HepG2 (cell line): ENCODE data around the gene TGM1. TPM values are rescaled to one million over a fixed set of nuclear protein-coding genes. Genes with fewer than 3 reads are reported as not detected.
"Not testable (repeated sequence)": the region's sequence is repeated elsewhere in the genome, so short reads cannot be mapped to it uniquely, and the experiment has no call there.

Experiments
- ATAC-seq: fragments of 200-7000 bp; cut with Tn5 transposase; 3 replicates; pipeline ENCODE4 v1.9.1; 2020; ENCODE audit warnings: mild to moderate bottlenecking, moderate library complexity
- BruUV-seq: library from RNA; stranded (reverse); fragments of 400-500 nt; replicated peaks from 2 replicates; lab custom pipeline; 2021; lab: Mats Ljungman, UMichigan
- CTCF ChIA-PET: fragments of 300-600 bp; formaldehyde crosslinking; extraction: SDS; loops from one replicate; lab custom pipeline; 2021; ENCODE audit warnings: low total read pairs, inconsistent platforms, low intra/inter-chr PET ratio; lab: Yijun Ruan, JAX
- POLR2A ChIA-PET: fragments of 350-600 bp; sonication (Branson Sonifier 250); formaldehyde crosslinking; loops from one replicate; lab custom pipeline; 2020; ENCODE audit warnings: antibody characterized with exemption, inconsistent platforms; lab: Yijun Ruan, JAX
- DNase-seq: peaks from one replicate; pipeline ENCODE4 v3.0.0-alpha.2; 2015; ENCODE audit warnings: low spot score
- FAIRE-seq: peaks from 3 replicates; lab custom pipeline; 2011; peaks lifted over from hg19 to GRCh38; lab: Jason Lieb, UNC
- H2AFZ ChIP-seq: one replicate; pipeline ENCODE4 v1.6.1; 2011; ENCODE audit warnings: low read length, inconsistent platforms
- H3K27ac ChIP-seq: fragments of 300-600 bp; 3 replicates; pipeline ENCODE4 v1.8.0; 2011; ENCODE audit warnings: mixed run types, mild to moderate bottlenecking, mixed read lengths, low read length, inconsistent platforms; ENCODE audit not compliant: insufficient read depth; ENCODE audit errors: extremely low read length
- H3K27me3 ChIP-seq, 2 experiments: fragments of 200-600 bp in 1 of 2; 2 replicates in 1 of 2; 3 replicates in 1 of 2; pipeline versions ENCODE4 v1.6.0 to v1.8.0; 2011; ENCODE audit warnings: low read length in 2 of 2, mild to moderate bottlenecking in 2 of 2, moderate library complexity in 2 of 2, inconsistent platforms in 1 of 2; ENCODE audit not compliant: insufficient read depth in 2 of 2, control insufficient read depth in 1 of 2
- H3K36me3 ChIP-seq, 2 experiments: fragments of 200-600 bp in 1 of 2; replicated peaks in 1 of 2; 2 replicates in 1 of 2; 3 replicates in 1 of 2; pipeline versions ENCODE4 v1.5.1 to v1.8.0; 2011; ENCODE audit warnings: low read length in 2 of 2, inconsistent platforms in 1 of 2; ENCODE audit not compliant: insufficient read depth in 2 of 2, control insufficient read depth in 1 of 2
- H3K4me1 ChIP-seq: 2 replicates; pipeline ENCODE4 v1.5.1; 2012; ENCODE audit warnings: low read length, inconsistent platforms; ENCODE audit not compliant: insufficient read depth
- H3K4me2 ChIP-seq: 2 replicates; pipeline ENCODE4 v1.6.0; 2011; ENCODE audit warnings: low read depth, low read length, inconsistent platforms
- H3K4me3 ChIP-seq, 3 experiments: fragments of 200-600 bp in 1 of 3; sonication (generic), shearing (Covaris generic) in 1 of 3; replicated peaks in 1 of 3; 2 replicates each; pipeline ENCODE4 v1.5.1; 2011 to 2016; ENCODE audit warnings: low read length in 3 of 3, inconsistent platforms in 2 of 3, low read depth in 2 of 3, mild to moderate bottlenecking in 2 of 3, control low read depth in 1 of 3, mixed read lengths in 1 of 3; ENCODE audit not compliant: insufficient read depth in 1 of 3
- H3K79me2 ChIP-seq: one replicate; pipeline ENCODE4 v1.6.1; 2011; ENCODE audit warnings: low read length, inconsistent platforms; ENCODE audit not compliant: insufficient read depth
- H3K9ac ChIP-seq: 2 replicates; pipeline ENCODE4 v1.6.0; 2011; ENCODE audit warnings: mild to moderate bottlenecking, low read depth, low read length, inconsistent platforms; ENCODE audit not compliant: insufficient read depth
- H3K9me3 ChIP-seq: 2 replicates; pipeline ENCODE4 v1.5.1; 2012; ENCODE audit warnings: mild to moderate bottlenecking, low read length
- H4K20me1 ChIP-seq: 2 replicates; pipeline ENCODE4 v1.6.0; 2011; ENCODE audit warnings: inconsistent platforms, mild to moderate bottlenecking, low read length, moderate library complexity; ENCODE audit not compliant: insufficient read depth
- DNMT1 ChIP-seq: sonication (generic); formaldehyde crosslinking; IDR thresholded peaks from 2 replicates; pipeline ENCODE4 v1.5.1; 2020; ENCODE audit warnings: mild to moderate bottlenecking, missing genetic modification reagents
- HNF4G ChIP-seq, 2 experiments: sonication (generic) in 1 of 2; formaldehyde crosslinking in 1 of 2; IDR thresholded peaks; 2 replicates each; pipeline versions ENCODE4 v1.4.0 to v1.6.1; 2011 to 2020; ENCODE audit warnings: borderline replicate concordance in 2 of 2, low read depth in 2 of 2, mild to moderate bottlenecking in 2 of 2, low read length in 1 of 2, missing genetic modification reagents in 1 of 2, moderate library complexity in 1 of 2
- MED1 ChIP-seq: sonication (generic); formaldehyde crosslinking; IDR thresholded peaks from 2 replicates; pipeline ENCODE4 v1.4.0; 2020; ENCODE audit warnings: missing genetic modification reagents
- SAFB2 ChIP-seq: sonication (generic); formaldehyde crosslinking; IDR thresholded peaks from 2 replicates; pipeline ENCODE4 v1.5.1; 2020; ENCODE audit warnings: missing genetic modification reagents, low read depth, mild to moderate bottlenecking, borderline replicate concordance
- SYNCRIP ChIP-seq: fragments of 200-400 bp; formaldehyde crosslinking; IDR thresholded peaks from 2 replicates; pipeline ENCODE4 v1.6.1; 2018; ENCODE audit warnings: mild to moderate bottlenecking, low read depth, low read length; ENCODE audit not compliant: insufficient read depth
- ZNF230 ChIP-seq: sonication (generic); formaldehyde crosslinking; IDR thresholded peaks from 2 replicates; pipeline ENCODE4 v1.4.0; 2020; ENCODE audit warnings: mild to moderate bottlenecking, missing genetic modification reagents
- ZNF326 ChIP-seq: sonication (generic); formaldehyde crosslinking; IDR thresholded peaks from 2 replicates; pipeline ENCODE4 v1.4.0; 2020; ENCODE audit warnings: missing genetic modification reagents, borderline replicate concordance
- ZNF558 ChIP-seq: sonication (generic); formaldehyde crosslinking; IDR thresholded peaks from 2 replicates; pipeline ENCODE4 v1.9.0; 2022; ENCODE audit warnings: mild to moderate bottlenecking, missing genetic modification reagents, borderline replicate concordance
- WGBS: methylation state at CpG from one replicate; pipeline ENCODE4 v1.1.6; 2017; ENCODE audit warnings: low lambda C conversion rate; 5-methylcytosine and 5-hydroxymethylcytosine counted together
- in situ Hi-C: cut with HindIII; loops from 2 replicates; pipeline ENCODE4 v1.10.0; 2017; ENCODE audit warnings: low pct_unique_long_range_greater_than_20kb; ENCODE audit not compliant: extremely low pct_ligation_motif_present
- intact Hi-C: fragments of 100-400 bp; cut with micrococcal nuclease; formaldehyde crosslinking; loops from one replicate; pipeline ENCODE4 v1.10.0; 2022; ENCODE audit not compliant: unreplicated experiment
- polyA plus RNA-seq, 8 experiments: library from polyadenylated mRNA; depleted of rRNA in 3 of 8; stranded (reverse) in 7 of 8; unstranded in 1 of 8; fragments of >200 nt; fragmentation: Illumina TruSeq in 4 of 8; extraction: Trizol in 4 of 8; gene quantifications; 2 replicates each; pipeline versions ENCODE4 v1.2.1 to v1.2.3, GENCODE V29; 2011 to 2016; ENCODE audit warnings: low read depth in 4 of 8, missing spikeins in 1 of 8, mixed read lengths in 1 of 8; ENCODE audit not compliant: insufficient read depth in 1 of 8
- total RNA-seq, 5 experiments: library from RNA; depleted of rRNA; stranded (reverse); fragments of >200 nt; fragmentation: Illumina TruSeq; extraction: Trizol; gene quantifications; 2 replicates each; pipeline ENCODE4 v1.2.3, GENCODE V29; 2016; ENCODE audit warnings: low read depth in 1 of 5
- TF ChIP-seq, protein P1 (sequence below): sonication (generic); formaldehyde crosslinking; IDR thresholded peaks from 2 replicates; pipeline ENCODE4 v1.9.0; 2021; ENCODE audit warnings: missing genetic modification reagents, borderline replicate concordance
- TF ChIP-seq, protein P2 (sequence below), 2 experiments: sonication (generic) in 1 of 2; formaldehyde crosslinking in 1 of 2; IDR thresholded peaks; 2 replicates each; pipeline versions ENCODE4 v1.4.0 to v1.6.1; 2016 to 2020; ENCODE audit warnings: borderline replicate concordance in 1 of 2, low read depth in 1 of 2, mild to moderate bottlenecking in 1 of 2, missing genetic modification reagents in 1 of 2
- TF ChIP-seq, protein P3 (sequence below): sonication (generic); formaldehyde crosslinking; IDR thresholded peaks from 2 replicates; pipeline ENCODE4 v1.8.1; 2023; ENCODE audit warnings: mild to moderate bottlenecking, inconsistent platforms, moderate library complexity, missing genetic modification reagents, borderline replicate concordance

TGM1 gene
- total and polyA plus RNA-seq, 2 of the 13 experiments (the other 11 are each of a cell fraction or from before 2014, with no cell fraction given), result 3.2 to 10.6 TPM

DNA sequence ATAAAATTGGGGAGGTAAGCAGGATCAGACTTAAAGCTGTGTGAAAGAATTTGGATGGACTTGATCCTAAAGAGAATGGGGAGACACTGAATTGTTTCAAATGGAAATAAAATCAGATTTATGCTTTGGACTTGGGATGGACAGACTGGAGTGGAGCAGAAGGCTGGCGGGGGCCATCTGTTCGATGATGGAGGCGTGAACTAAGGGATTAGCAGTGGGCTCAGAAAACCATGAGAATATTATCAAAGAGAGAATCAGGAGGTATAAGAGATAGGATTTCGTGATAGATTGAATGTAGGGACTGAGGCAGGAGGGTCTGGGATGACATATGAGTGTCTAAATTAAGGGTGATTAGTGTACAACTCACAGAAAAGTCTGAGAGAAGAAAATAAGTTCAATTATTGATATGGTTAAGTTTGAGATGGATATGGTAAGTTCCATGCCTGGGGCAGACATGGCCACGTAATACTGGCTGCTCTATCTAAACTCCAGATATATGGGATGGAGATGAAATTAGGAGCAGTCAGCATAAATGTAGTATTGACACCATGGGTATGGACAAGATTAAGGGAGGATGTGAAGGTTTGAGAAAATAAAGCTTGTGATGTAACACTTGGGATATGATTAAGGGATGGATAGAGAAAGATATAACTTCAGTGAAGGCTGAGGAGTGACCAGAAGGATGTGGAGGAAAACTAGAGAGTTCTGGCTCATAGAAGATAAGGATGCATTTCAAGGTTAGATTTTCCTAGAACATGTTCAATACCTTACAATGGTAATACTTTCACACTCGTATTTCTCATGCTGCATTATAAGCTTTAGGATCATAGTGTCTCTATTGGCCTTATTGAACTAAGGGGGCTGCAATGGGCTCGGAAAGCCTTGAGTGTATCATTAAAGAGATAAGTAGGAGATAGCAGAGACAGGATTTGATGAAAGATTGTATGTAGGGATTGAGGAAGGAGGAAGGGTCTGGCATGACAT is 58.5 kb downstream of the TGM1 start (continued):
- TF ChIP-seq HNF4G (IDR thresholded peaks at IDR 0.05; ENCODE audit: borderline replicate concordance, low read depth, low read length), result no peak
- no peak for TF ChIP-seq HNF4G (CRISPR knock-in tag; IDR thresholded peaks at IDR 0.05; ENCODE audit: borderline replicate concordance, low read depth)
- no peak for TF ChIP-seq SYNCRIP
- TF ChIP-seq, protein P1, sequence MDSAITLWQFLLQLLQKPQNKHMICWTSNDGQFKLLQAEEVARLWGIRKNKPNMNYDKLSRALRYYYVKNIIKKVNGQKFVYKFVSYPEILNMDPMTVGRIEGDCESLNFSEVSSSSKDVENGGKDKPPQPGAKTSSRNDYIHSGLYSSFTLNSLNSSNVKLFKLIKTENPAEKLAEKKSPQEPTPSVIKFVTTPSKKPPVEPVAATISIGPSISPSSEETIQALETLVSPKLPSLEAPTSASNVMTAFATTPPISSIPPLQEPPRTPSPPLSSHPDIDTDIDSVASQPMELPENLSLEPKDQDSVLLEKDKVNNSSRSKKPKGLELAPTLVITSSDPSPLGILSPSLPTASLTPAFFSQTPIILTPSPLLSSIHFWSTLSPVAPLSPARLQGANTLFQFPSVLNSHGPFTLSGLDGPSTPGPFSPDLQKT, result no peak

DNA sequence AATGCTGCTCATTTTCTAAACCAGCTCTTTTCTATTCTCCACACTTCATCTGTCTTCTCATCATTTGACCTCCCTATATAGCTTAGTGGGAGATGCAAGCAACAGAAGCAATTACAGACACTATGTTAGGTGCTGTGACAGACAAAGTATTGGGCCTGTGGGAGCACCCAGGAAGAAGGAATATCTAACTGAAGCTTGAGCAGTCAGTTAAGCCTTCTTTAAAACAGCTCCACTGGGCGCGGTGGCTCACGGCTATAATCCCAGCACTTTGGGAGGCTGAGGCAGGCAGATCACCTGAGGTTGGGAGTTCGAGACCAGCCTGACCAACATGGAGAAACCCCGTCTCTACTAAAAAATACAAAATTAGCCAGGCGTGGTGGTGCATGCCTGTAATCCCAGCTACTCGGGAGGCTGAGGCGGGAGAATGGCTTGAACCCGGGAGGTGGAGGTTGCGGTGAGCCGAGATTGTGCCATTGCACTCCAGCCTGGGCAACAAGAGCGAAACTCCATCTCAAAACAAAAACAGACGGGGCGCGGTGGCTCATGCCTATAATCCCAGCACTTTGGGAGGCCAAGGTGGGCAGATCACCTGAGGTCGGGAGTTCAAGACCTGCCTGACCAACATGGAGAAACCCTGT is 59.6 kb downstream of the TGM1 start:
- BruUV-seq, H3K9ac ChIP-seq, H2AFZ ChIP-seq, H3K9me3 ChIP-seq, ATAC-seq, H4K20me1 ChIP-seq, H3K79me2 ChIP-seq, H3K4me1 ChIP-seq, H3K27ac ChIP-seq, H3K4me3 ChIP-seq, CTCF ChIA-PET, in situ Hi-C loops, FAIRE-seq, intact Hi-C loops, H3K27me3 ChIP-seq, DNase-seq, H3K4me2 ChIP-seq: not testable (repeated sequence)
- H3K36me3 ChIP-seq, result peaks cover 29 to 36% of the 10 kb centered on the region in 2 experiments; a peak in 4 of 5 replicates
- WGBS, result 98% methylated on average over 16 of the region's 16 CpGs
- POLR2A ChIA-PET, result interaction anchor here (0.7 to 2.9 kb wide), 10 partner anchors 8 to 277 kb away, joined by 3 to 23 read pairs (median 4); partner anchors contain the start of genes CHMP4A, DCAF11, EMC9 and IPO4
- TF ChIP-seq ZNF326 (CRISPR knock-in tag) (0 out of 2 replicates have a peak, but pooled peaks have one; percentile 27), DNMT1 (CRISPR knock-in tag) (0 out of 2 replicates have a peak, but pooled peaks have one; percentile 40), ZNF558 (CRISPR knock-in tag) (0 out of 2 replicates have a peak, but pooled peaks have one; percentile 48), SAFB2 (CRISPR knock-in tag) (peak; percentile 53; the same call in 1 of the 2 replicates), ZNF230 (CRISPR knock-in tag) (0 out of 2 replicates have a peak, but pooled peaks have one; percentile 37), MED1 (CRISPR knock-in tag) (0 out of 2 replicates have a peak, but pooled peaks have one; percentile 13)
- TF ChIP-seq, protein P2, sequence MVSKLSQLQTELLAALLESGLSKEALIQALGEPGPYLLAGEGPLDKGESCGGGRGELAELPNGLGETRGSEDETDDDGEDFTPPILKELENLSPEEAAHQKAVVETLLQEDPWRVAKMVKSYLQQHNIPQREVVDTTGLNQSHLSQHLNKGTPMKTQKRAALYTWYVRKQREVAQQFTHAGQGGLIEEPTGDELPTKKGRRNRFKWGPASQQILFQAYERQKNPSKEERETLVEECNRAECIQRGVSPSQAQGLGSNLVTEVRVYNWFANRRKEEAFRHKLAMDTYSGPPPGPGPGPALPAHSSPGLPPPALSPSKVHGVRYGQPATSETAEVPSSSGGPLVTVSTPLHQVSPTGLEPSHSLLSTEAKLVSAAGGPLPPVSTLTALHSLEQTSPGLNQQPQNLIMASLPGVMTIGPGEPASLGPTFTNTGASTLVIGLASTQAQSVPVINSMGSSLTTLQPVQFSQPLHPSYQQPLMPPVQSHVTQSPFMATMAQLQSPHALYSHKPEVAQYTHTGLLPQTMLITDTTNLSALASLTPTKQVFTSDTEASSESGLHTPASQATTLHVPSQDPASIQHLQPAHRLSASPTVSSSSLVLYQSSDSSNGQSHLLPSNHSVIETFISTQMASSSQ (IDR thresholded peaks at IDR 0.05; ENCODE audit: low read depth), result not testable (repeated sequence)
- TF ChIP-seq, protein P2 (CRISPR knock-in tag; IDR thresholded peaks at IDR 0.05; ENCODE audit: borderline replicate concordance), result 0 out of 2 replicates have a peak, but pooled peaks have one; percentile 19
- TF ChIP-seq, protein P3, sequence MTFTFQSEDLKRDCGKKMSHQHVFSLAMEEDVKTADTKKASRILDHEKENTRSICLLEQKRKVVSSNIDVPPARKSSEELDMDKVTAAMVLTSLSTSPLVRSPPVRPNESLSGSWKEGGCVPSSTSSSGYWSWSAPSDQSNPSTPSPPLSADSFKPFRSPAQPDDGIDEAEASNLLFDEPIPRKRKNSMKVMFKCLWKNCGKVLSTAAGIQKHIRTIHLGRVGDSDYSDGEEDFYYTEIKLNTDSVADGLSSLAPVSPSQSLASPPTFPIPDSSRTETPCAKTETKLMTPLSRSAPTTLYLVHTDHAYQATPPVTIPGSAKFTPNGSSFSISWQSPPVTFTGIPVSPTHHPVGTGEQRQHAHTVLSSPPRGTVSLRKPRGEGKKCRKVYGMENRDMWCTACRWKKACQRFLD (CRISPR knock-in tag), result peak; percentile 61; the same call in 1 of the 2 replicates
